HG03139 (cell line): ENCODE data around the gene UNKL.
"Not testable (repeated sequence)": the region's sequence is repeated elsewhere in the genome, so short reads cannot be mapped to it uniquely, and the experiment has no call there.

ENCODE experiments used
- ATAC-seq: cut with Tn5 transposase; IDR thresholded peaks from one replicate; pipeline ENCODE4 v1.9.1; 2021; ENCODE audit not compliant: unreplicated experiment

Gene UNKL

GRCh38 chr16:1446296-1447080 lies 32.0 kb upstream of the UNKL start:
- ATAC-seq: no peak

GRCh38 chr16:1445518-1446203 lies 31.2 kb upstream of the UNKL start:
- no peak for ATAC-seq

GRCh38 chr16:1444730-1445517 lies 30.4 kb upstream of the UNKL start:
- ATAC-seq: no peak

GRCh38 chr16:1443980-1444729 lies 29.7 kb upstream of the UNKL start, which contains the start of gene CCDC154:
CCDC154 (minus strand) TSS chr16:1444556; CDS start chr16:1444322, 234 bp downstream.
- no peak for ATAC-seq

GRCh38 chr16:1443403-1443973 lies 29.0 kb upstream of the UNKL start:
- no peak for ATAC-seq

GRCh38 chr16:1442697-1443096 lies 28.2 kb upstream of the UNKL start:
- ATAC-seq: no peak

GRCh38 chr16:1441391-1441829 lies 26.9 kb upstream of the UNKL start:
- ATAC-seq: no peak

- not testable (repeated sequence) for ATAC-seq
Measured at GRCh38 chr16:1439699-1440074, 25.2 kb upstream of the UNKL start.

GRCh38 chr16:1439058-1439698 lies 24.7 kb upstream of the UNKL start:
- no peak for ATAC-seq

- ATAC-seq: no peak
Measured at GRCh38 chr16:1438229-1439057, 23.9 kb upstream of the UNKL start.

GRCh38 chr16:1437606-1438005 lies 23.1 kb upstream of the UNKL start:
- ATAC-seq: no peak

- no peak for ATAC-seq
Measured at GRCh38 chr16:1436731-1437355, 22.3 kb upstream of the UNKL start.

- ATAC-seq: no peak
Measured at GRCh38 chr16:1435921-1436697, 21.6 kb upstream of the UNKL start.

- no peak for ATAC-seq
Measured at GRCh38 chr16:1434644-1435592, 20.4 kb upstream of the UNKL start.

- ATAC-seq: no peak
Measured at GRCh38 chr16:1433756-1434155, 19.3 kb upstream of the UNKL start.

GRCh38 chr16:1433263-1433560 lies 18.7 kb upstream of the UNKL start:
- ATAC-seq: no peak
